NCI-H146 treated with DMSO at 0.1 percent for 48 hours (cell line): ENCODE data around the gene CPN2.

Experiments
- DNase-seq: peaks from one replicate; lab custom pipeline; 2025; ENCODE audit not compliant: unreplicated experiment; lab: John Stamatoyannopoulos, UW

Gene CPN2

DNA sequence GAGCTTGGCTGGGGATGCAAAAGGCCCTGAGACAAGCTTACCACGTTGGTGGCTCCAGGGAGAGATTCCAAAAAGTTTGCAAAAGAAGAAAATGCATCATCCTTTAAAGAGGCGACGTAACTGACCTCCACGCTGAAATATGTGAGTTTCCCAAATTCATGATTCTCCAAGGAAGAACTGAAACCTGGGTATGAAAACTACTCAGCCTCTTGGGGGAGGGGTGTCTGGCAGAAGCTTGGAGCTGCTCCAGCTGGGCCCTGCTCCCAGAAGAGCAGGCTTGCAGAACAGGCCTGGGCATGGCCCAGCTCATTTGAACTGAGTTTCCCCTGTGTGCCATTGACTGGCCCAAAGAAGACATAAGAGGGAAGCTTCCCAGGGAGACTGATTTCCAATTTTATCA lies 20.5 kb downstream of the CPN2 start:
- DNase-seq = no peak

DNA sequence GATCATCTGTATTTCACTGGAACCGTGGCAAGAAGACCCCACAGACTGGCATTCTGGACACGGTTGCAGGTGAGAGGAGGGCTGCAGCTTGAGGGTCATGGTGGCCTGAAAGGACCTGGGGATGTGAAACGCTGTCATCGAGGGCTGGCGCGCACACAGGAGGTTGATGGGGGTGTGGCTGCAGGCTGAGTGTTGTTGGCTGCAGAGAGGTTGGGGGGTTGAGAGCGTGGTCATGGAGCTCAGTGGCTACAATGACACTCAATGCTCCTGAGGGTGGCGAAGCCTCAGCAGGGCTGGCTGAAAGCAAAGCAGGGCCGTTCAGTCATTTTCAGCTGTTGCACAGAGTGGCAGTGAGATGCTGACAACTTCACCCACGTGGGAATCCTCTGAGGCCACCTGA lies 21.0 kb downstream of the CPN2 start:
- no peak for DNase-seq

DNA sequence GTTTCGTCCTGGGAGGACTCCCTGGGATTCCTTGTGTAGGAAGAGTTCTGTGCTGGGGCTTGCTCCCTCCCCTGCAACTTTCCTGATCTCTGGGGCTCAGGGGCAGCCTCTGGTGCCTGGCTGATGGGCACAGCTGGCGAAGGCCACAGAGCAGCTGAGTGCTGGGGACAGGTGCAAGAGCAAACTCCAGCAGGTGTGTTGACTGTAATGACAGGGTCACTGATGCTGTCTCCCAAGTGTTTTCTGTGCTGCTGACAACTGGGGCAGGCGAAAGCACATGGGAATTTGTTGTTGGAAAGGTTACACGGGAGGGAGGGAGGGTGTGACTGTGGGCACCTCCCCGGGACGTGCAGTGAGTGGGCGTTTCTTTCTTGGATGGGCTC lies 21.6 kb downstream of the CPN2 start:
- no peak for DNase-seq

DNA sequence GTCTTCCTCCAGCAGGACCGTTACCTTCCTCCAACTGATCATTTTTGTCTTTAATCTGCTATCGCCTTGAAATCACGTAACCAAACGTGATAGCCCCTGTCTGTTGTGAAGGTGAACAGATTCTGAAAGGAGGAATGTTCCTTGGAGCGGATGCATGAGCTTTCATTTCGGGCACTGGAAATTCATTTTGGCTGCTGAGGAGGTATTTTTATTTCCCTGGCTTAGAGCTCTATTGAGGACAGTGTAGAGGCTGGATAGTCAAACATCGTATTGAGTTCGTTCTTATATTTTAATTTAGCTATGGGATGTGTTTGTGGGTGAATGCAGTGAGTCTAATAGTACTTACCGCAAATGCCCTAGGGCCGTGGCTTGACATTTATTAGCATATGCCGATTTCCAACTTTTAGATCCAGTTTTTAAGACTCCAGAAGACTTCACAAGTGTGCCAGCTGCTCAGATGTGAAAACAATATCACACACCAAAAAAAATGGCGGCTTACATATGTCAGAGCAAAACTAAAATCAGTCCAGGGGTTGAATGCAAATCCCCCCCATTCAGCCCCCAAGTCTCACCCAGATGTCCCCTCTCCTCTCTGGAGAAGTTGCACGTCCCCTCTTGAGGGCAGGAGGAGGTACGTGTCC lies 22.1 kb downstream of the CPN2 start:
- DNase-seq = no peak

DNA sequence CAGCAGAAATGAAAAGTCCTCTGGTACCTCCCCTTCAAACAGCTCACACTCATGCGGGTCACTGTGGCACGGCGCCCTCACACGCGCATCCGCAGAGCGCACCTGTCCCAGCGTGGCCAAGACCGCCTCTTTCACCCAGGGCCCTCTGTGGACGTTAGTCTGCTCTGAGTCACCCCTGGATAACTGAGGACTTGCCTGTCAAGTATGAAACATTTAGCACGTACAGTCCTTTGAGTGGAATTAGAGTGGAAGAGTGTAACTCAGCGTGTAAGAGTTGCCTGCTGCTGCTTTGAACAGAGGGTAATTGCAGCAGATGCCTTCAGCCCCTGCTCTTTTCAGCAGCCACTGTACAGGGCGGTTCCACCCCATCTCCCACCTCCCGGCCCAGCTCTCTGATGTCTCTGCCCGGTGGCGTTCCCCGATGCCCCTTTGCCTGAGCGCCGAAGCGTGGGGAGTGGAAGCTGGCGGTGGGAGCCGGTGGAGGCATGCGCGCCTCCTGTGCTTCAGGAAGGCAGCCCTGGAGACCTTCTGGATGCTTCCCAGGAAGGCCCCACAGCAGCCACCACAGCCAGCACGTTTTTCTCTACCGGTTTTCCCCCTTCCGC lies 23.0 kb downstream of the CPN2 start:
- no peak for DNase-seq

DNA sequence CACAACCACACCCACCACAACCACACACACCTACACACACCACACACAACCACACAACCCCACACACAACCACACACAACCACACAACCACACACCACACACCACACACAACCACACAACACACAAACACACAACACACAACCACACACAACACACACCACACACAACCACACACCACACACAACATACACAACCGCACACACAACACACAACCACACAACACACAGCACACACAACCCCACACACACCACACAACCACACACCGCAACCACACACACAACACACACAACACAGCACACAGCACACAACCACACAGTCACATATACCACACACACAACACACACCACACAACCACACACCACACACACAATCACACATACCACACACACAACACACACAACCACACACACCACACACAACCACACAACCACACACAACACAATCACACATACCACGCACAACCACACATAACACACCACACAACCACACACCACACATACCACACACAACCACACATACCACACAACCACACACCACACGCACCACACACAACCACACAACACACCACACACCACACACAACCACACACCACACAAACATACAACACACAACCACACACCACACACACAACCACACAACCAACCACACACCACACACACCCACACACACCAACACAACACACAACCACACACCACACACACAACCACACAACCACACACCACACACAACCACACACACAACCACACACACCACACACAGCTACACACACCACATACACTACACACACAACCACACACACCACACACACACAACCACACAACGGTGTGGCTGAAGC lies 23.7 kb downstream of the CPN2 start:
- DNase-seq = no peak

DNA sequence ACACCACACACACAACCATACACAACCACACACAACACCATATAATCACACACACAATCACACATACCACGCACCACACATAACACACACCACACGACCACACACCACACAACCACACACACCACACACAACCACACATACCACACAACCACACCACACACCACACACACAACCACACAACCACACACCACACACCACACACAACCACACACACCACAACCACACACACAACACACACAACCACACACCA lies 24.2 kb downstream of the CPN2 start:
- no peak for DNase-seq

DNA sequence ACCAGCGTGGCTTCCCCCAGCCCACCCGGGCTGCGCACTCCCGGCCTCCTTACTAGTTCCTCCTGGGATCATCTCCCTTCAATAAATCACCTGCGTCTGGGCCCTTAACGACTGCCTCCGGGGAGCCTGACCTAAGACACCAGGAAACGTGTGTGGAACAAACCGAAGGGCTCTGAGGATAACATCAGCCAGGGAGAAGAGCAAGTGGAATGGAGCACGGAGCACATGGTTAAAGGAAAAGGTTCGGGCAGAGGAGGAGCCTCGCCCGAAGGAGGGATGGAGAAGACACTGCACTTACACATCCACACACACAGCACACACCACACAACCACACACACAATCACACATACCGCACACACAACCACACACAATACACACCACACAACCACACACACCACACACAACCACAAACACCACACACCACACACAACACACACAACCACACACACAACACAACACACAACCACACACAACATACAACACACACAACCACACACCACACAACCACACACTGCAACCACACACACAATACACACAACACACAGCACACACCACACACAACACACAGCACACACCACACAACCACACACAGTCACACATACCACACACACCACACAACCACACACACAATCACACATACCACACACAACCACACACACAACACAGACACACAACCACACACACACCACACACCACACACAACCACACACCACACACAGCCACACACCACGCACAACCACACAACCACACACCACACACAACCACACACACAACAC lies 24.7 kb downstream of the CPN2 start:
- no peak for DNase-seq

DNA sequence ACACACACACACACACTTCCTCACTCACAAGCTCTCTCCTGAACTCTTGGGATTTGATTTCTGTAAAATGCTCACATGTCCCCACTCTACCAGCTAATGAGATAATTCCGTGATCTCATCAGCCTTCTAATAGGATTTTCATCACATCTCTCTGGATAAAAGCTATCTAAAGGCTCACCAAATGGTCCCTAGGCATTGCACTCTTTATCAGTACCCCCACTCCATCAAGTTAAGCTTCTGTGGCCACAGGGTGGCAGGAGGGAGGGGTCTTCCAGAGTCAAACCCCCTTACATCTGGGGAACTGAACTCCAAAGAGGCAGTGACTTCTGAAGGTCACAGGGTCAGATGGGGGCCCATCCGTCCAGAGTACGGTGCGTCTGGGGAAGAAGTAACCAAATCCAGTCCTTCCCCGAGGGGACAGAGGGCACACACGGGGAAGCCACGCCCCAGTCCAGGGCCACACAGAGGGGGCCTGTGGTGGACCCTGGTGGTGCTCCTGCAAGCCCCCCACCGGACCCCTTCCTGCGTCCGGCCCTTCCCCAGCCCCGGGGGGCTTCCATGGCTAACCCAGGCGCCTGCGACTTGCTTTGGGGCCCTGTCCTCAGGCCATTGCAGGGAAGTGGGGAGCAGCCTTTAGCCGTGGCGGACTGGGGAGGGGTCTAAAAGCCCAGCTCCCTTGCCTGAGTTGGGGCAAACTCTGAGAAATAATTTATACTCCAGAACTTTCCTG lies 25.5 kb downstream of the CPN2 start:
- no peak for DNase-seq

DNA sequence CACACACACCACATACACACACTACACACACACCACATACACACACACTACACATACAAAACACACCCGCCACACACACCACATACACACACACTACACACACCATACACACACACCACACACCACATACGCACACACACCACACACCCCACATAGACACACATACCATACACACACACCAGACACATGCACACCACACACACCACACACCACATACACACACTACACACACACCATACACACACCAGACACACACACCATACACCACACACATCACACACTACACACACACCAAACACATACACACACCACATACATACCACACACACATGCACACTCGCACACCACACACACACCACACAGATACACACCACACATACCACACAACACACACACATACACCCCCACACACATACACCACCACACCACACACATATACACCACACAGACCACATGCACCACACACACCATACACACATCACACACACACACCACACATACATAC lies 26.3 kb downstream of the CPN2 start:
- DNase-seq = no peak

DNA sequence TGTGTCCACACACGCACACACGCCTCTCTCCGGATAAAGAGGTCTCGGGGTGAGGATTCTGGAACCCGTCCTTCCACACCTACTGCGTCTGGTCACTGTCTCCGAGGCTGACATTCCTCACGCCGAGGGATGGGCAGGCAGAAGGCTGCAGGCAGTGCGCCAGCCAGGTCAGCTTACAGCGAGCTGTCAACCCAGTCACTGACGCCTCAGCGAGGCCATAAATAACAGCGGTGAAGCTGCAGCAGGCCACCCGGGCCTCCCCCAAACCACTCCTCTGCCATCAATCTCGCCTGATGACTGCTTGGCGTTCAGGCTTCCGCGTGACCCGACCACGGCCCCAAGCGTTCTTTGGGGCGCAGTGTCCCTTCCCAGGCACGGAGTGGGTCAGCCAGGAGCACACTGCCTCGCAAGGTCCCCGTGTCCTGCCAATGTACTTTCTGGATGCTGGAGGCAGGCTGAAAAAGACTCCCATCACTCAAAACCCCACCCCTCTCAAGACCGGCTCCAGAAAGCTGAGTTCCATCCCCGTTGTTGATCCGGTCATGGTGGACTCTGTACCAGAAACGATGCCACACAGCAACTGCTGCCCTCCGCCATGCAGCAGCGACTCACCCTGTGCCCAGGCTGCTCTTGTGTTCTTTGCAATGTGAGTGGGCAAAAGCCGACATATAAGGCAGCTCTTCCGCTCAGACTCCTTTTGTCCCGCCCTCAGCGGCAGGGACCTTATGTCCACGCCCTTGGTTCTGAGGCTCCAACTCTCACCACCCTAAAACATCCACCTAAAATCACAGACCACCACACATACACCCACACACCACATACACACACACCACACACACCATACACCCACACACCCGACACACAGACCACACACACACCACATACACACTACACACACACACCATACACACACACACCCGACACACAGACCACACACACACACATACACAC lies 27.1 kb downstream of the CPN2 start:
- no peak for DNase-seq

DNA sequence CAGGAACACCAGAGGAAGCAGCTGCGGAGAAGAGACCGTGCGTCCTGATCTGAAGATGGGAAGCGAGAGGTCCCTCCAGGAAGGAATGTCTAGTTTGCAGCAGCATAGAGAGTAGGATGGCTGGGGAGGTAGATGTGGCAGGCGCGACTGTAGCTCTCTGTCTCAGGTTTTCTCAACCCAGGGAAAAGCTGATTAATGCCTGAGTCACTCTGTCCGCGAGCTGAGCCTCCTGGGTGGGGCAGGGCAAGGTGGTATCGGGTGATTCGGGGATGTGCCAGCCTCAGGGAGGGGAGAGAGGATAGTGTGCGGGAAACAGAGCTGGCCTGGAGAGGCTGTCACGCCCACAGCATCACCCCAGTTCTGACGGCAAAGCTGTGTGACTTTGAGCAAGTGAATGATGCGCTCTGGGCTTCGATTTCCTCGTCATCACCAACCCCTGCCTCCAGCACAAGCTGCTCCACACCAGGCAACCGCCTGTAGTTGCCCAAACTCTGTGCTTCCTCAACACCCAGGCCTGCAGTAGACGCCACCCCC lies 28.4 kb downstream of the CPN2 start:
- no peak for DNase-seq

DNA sequence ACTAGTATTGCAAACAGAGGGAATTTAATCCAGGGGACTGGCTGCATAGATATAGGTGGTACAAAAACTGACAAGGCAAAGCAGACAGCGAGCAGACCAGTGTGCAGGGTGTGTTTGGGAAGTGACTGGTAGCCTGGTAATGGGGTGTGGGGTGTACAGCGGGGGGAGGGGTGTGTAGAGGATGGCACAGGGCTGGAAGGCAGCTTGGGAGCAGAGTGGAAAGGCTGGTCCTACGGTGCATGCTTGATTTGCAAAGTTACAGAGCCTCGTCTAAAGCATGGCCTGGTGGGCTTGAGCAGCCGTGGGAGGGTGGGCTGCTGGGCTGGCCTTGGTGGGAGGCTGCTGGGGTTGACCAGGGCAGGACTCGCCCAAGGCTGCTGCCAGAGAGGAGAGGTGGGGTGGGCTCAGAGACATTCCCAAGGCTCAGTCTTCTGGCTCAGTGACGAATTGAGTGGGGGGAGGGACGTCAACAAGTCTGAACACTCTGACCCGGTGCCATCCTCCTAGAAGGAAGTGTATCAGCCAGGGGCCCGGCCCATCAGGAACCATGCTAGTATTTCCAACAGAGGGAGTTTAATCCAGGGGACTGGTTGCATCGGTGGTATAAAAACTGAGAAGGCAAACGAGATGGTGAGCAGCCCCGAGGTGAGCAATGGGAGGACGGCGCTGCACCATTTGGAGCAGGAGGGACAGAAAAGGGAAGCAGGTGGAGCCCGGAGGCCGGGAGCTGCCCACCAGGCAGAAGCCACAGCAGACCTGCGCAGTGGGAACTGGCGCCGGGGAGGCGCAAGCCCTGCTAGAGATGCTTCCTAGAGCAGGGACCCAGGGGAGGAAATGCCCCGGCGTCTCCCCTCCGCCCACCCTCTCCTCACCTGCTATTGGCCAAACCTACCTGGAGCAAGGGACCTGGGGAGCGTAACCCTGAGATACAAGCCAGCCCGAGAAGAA lies 29.2 kb downstream of the CPN2 start:
- no peak for DNase-seq

DNA sequence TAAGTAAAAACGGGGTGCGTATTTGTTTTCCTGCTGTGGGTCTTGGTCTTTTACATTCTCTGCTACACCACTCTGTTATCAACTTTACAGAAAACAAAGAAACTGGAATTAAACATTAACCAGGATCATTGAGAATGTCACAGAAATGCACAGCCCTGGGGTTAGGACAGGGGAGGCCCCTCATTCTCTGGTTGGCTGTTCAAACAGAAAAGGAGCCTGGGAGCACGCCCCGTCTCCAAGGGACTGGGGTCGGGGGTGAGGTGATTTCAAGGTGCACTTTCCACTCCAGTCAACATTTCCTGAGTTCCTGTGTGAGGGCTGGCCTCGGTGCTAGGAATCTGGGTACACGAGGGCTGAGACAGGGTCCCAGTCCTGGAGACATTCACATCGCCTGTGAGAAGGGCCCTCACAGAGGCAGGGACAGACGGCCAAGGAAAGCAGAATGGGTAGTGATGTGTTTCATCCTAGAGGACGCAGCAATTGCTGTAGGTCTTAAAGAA lies 30.3 kb downstream of the CPN2 start:
- no peak for DNase-seq

DNA sequence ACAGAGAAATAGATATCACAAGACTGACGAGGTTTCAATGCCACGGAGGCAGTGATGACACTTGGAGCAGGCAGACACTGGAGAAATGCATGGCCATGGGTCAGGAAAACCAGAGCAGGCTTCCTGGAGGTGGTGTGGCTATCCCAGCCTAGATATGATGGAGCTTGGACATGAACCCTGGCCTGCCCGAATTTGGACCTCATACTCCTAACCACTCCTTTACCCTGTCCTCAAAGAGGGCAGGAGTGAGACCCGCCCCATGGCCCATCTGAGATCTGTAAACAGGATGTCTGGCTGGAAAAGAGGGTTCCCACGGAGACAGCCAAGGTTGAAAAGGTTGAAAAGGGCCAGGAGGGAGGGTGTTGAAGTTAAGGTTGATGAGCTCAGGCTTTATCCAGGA lies 31.0 kb downstream of the CPN2 start:
- DNase-seq = no peak

DNA sequence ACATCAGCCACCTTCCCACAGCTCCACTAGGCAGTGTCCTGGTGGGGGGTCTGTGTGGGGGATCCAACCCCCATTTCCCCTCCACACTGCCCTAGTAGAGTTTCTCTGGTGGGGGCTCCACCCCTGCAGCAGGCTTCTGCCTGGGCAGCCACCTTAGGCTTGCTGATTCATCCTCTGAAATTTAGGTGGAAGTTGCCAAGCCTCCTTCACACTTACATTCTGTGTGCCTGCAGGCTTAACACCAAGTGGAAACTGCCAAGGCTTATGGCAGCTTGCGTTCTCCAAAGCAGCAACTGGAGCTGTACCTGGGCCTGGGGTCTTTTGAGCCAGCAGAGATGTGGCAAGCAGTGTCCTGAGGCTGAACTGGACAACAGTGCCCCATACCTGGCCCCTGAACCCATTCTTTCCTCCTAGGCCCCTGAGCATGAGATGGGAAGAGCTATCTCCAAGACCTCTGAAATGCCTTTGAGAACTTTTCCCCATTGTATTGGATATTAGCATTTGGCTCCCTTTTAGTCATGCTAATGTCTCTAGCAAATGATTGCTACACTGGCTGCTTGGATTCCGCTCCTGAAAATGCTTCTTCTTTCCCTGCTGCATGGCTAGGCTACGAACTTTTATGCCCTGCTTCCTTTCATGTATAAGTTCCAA lies 32.5 kb downstream of the CPN2 start:
- no peak for DNase-seq

DNA sequence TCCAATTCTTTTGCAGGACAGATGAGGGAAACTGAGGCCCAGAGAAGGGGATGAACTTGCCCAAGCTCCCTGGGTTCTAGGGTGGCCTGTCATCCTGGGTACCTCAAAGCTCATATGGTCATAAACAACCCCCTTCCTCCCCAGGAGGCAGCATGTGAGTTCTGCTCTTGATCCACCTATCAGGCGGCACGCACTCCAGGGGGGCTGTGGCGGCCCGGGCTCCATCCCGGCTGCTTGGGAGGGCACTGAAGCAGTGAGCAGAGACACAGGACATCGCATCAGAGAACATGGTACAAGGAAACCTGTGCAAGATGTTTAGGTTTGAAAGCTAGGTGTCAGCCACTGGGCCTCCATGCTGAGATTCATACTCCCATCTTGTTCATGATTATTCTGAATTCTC lies 34.2 kb downstream of the CPN2 start:
- DNase-seq = no peak

DNA sequence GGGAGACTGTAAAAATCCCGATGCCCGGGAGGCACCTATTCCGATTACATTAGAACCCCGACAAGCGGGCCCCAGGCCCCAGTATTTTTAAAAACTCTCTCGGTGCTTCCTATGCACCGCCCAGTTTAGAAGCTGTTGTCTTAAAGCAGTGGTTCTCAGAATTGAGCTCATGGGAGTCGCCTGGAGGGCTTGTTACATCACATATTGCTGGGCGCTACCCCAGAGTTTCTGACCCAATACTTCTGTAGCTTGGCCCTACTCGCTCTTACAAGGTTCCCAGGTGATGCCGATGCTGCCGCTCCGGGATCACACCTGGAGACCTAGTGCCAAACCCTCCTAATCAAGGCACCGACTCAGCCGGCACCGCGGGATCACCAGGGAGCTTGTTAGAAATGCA lies 35.2 kb downstream of the CPN2 start:
- DNase-seq = peak; percentile 57
